Panc1 (cell line): ENCODE measurements around the gene WDHD1. TPM values are rescaled to one million over a fixed set of nuclear protein-coding genes. Genes with fewer than 3 reads are reported as not detected.
A peak's percentile ranks its signal among the peaks of the same experiment; 100 is the strongest.
"Not testable (repeated sequence)": the region's sequence is repeated elsewhere in the genome, so short reads cannot be mapped to it uniquely, and the experiment has no call there.

Experiments used
- ATAC-seq: fragments of 200-7000 bp; cut with Tn5 transposase; 2 replicates; pipeline ENCODE4 v1.9.1; 2020; ENCODE audit warnings: mild to moderate bottlenecking, moderate library complexity
- BruUV-seq: library from RNA; stranded (reverse); fragments of 400-500 nt; replicated peaks from 2 replicates; lab custom pipeline; 2021; lab: Mats Ljungman, UMichigan
- CTCF ChIA-PET: fragments of 300-600 bp; sonication (Branson Sonifier 250); formaldehyde crosslinking; loops from one replicate; lab custom pipeline; 2022; ENCODE audit warnings: antibody characterized with exemption; lab: Charles Lee
- POLR2A ChIA-PET: fragments of 300-600 bp; sonication (Branson Sonifier 250); formaldehyde crosslinking; loops from one replicate; lab custom pipeline; 2022; ENCODE audit warnings: antibody characterized with exemption; lab: Charles Lee
- DNase-seq: peaks from one replicate; pipeline ENCODE4 v3.0.0-alpha.2; 2010; ENCODE audit warnings: low read depth, low spot score
- H3K27ac ChIP-seq: 2 replicates; pipeline ENCODE4 v1.5.1; 2011; ENCODE audit warnings: mild to moderate bottlenecking, low read length, inconsistent platforms
- H3K27me3 ChIP-seq: fragments of 200-500 bp; sonication (Bioruptor generic); 2 replicates; pipeline ENCODE4 v1.6.0; 2014; ENCODE audit warnings: low read length, inconsistent platforms; ENCODE audit not compliant: control insufficient read depth, insufficient read depth
- H3K36me3 ChIP-seq: fragments of 200-500 bp; sonication (Bioruptor generic); 2 replicates; pipeline ENCODE4 v1.5.1; 2014; ENCODE audit warnings: inconsistent platforms, mild to moderate bottlenecking, low read length, moderate library complexity; ENCODE audit not compliant: control insufficient read depth, insufficient read depth
- H3K4me1 ChIP-seq: 2 replicates; pipeline ENCODE4 v1.5.1; 2011; ENCODE audit warnings: inconsistent platforms, mild to moderate bottlenecking, low read length, moderate library complexity; ENCODE audit not compliant: control insufficient read depth, insufficient read depth
- H3K4me3 ChIP-seq, 2 experiments: 2 replicates each; pipeline ENCODE4 v1.5.1; 2011 to 2012; ENCODE audit warnings: low read depth in 2 of 2, low read length in 2 of 2, mild to moderate bottlenecking in 2 of 2, inconsistent platforms in 1 of 2, moderate library complexity in 1 of 2
- H3K9me3 ChIP-seq: fragments of 200-500 bp; sonication (Bioruptor generic); 2 replicates; pipeline ENCODE4 v1.5.1; 2014; ENCODE audit warnings: low read depth, mild to moderate bottlenecking, inconsistent platforms, low read length, moderate library complexity; ENCODE audit not compliant: control insufficient read depth, insufficient read depth
- POLR2AphosphoS5 ChIP-seq: IDR thresholded peaks from 2 replicates; pipeline ENCODE4 v1.6.1; 2012; ENCODE audit warnings: mild to moderate bottlenecking, low read depth, low read length, moderate library complexity
- SIN3A ChIP-seq: IDR thresholded peaks from 2 replicates; pipeline ENCODE4 v1.6.1; 2012; ENCODE audit warnings: low read depth, mild to moderate bottlenecking, low read length, moderate library complexity, borderline replicate concordance; ENCODE audit not compliant: insufficient read depth
- TCF7L2 ChIP-seq: IDR thresholded peaks from 2 replicates; pipeline ENCODE4 v1.6.1; 2011; ENCODE audit warnings: mild to moderate bottlenecking, low read depth, low read length, inconsistent platforms
- in situ Hi-C: cut with HindIII; loops from 2 replicates; pipeline ENCODE4 v1.10.0; 2016; ENCODE audit warnings: low sequenced_read_pairs, low pct_unique_long_range_greater_than_20kb
- intact Hi-C: fragments of 100-400 bp; cut with micrococcal nuclease; formaldehyde crosslinking; loops from one replicate; pipeline ENCODE4 v1.10.0; 2022; ENCODE audit not compliant: unreplicated experiment
- total RNA-seq: library from RNA; stranded (reverse); gene quantifications from one replicate; pipeline ENCODE4 v1.2.1, GENCODE V29; 2021; ENCODE audit not compliant: unreplicated experiment
- TF ChIP-seq, protein P1 (sequence below): fragments of 450-650 bp; IDR thresholded peaks from 2 replicates; pipeline ENCODE4 v1.5.1; 2017; ENCODE audit warnings: mild to moderate bottlenecking
- TF ChIP-seq, protein P2 (sequence below), 2 experiments: IDR thresholded peaks; 2 replicates each; pipeline ENCODE4 v1.6.1; 2011 to 2012; ENCODE audit warnings: low read depth in 2 of 2, control low read depth in 1 of 2, low read length in 1 of 2, mild to moderate bottlenecking in 1 of 2, moderate library complexity in 1 of 2; ENCODE audit not compliant: insufficient read depth in 1 of 2

Gene WDHD1
- total RNA-seq, 1 experiment from 2014 or later, result 21.7 TPM

DNA sequence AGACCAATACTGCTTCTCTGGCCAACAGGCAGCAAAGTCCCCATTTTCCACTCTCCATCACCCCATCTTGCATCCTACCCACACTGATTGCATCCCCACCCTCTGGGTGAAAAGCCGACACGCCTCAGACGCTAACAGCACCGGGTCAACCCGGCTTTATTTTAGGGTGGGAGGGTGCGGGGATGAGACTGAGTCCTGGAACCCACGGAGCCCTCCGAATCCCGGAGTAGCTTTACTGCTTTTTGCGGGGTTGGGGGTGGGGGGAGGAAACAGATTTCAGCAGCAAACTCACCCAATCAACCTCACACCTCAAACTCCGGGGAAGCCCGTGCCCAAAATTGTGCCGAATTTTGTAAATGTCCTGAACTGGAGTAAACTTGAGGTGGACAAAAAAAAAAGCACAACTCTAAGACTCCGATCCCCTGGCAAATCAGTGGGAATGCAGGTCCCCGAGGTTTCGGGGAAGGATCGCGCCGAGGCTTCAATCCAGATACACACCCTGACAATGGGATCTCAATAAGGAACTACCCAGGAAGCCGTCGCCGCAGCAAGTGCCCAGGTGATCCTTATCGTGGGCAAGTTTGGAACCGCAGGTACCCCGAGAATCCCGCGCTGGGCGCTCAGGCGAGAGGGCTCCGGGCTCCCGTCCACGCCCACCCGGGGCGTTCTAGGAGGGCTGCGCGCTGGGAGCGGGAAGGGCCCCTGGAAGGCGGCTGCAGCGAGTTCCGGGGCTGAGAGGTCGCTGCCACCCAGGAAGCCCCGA is 125.3 kb downstream of the WDHD1 start:
- Histone ChIP-seq H3K36me3 (no peaks in the 10 kb centered on the region; the same call in 1 of the 2 replicates), H3K9me3 (no peaks in the 10 kb centered on the region), H3K27me3 (no peaks in the 10 kb centered on the region), H3K4me3 (peak overlapping the region; percentile 70 to 72), H3K27ac (0 out of 2 replicates have a peak overlapping the region, but pooled peaks have one; percentile 51), H3K4me1 (peaks cover 4% of the 10 kb centered on the region; the same call in 1 of the 2 replicates)
- CTCF ChIA-PET, result no interaction called here
- intact Hi-C loops (no loop called here), in situ Hi-C loops (no loop called here)
- DNase-seq (no peak), ATAC-seq (peak; percentile 54)
- POLR2A ChIA-PET, result interaction anchor here (0.6 kb wide), 1 partner anchor 39 kb away, joined by 5 read pairs; no protein-coding TSS in a partner anchor
- TF ChIP-seq, protein P1, sequence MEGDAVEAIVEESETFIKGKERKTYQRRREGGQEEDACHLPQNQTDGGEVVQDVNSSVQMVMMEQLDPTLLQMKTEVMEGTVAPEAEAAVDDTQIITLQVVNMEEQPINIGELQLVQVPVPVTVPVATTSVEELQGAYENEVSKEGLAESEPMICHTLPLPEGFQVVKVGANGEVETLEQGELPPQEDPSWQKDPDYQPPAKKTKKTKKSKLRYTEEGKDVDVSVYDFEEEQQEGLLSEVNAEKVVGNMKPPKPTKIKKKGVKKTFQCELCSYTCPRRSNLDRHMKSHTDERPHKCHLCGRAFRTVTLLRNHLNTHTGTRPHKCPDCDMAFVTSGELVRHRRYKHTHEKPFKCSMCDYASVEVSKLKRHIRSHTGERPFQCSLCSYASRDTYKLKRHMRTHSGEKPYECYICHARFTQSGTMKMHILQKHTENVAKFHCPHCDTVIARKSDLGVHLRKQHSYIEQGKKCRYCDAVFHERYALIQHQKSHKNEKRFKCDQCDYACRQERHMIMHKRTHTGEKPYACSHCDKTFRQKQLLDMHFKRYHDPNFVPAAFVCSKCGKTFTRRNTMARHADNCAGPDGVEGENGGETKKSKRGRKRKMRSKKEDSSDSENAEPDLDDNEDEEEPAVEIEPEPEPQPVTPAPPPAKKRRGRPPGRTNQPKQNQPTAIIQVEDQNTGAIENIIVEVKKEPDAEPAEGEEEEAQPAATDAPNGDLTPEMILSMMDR, result no peak
- TF ChIP-seq, protein P2, sequence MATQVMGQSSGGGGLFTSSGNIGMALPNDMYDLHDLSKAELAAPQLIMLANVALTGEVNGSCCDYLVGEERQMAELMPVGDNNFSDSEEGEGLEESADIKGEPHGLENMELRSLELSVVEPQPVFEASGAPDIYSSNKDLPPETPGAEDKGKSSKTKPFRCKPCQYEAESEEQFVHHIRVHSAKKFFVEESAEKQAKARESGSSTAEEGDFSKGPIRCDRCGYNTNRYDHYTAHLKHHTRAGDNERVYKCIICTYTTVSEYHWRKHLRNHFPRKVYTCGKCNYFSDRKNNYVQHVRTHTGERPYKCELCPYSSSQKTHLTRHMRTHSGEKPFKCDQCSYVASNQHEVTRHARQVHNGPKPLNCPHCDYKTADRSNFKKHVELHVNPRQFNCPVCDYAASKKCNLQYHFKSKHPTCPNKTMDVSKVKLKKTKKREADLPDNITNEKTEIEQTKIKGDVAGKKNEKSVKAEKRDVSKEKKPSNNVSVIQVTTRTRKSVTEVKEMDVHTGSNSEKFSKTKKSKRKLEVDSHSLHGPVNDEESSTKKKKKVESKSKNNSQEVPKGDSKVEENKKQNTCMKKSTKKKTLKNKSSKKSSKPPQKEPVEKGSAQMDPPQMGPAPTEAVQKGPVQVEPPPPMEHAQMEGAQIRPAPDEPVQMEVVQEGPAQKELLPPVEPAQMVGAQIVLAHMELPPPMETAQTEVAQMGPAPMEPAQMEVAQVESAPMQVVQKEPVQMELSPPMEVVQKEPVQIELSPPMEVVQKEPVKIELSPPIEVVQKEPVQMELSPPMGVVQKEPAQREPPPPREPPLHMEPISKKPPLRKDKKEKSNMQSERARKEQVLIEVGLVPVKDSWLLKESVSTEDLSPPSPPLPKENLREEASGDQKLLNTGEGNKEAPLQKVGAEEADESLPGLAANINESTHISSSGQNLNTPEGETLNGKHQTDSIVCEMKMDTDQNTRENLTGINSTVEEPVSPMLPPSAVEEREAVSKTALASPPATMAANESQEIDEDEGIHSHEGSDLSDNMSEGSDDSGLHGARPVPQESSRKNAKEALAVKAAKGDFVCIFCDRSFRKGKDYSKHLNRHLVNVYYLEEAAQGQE (IDR thresholded peaks at IDR 0.05; ENCODE audit: insufficient read depth in 1 of 2, low read depth in 2 of 2, low read length in 1 of 2), result no peak
- TF ChIP-seq SIN3A, result no peak
- no peak for TF ChIP-seq TCF7L2
- no peak for TF ChIP-seq POLR2AphosphoS5
- no TSS peak for BruUV-seq

DNA sequence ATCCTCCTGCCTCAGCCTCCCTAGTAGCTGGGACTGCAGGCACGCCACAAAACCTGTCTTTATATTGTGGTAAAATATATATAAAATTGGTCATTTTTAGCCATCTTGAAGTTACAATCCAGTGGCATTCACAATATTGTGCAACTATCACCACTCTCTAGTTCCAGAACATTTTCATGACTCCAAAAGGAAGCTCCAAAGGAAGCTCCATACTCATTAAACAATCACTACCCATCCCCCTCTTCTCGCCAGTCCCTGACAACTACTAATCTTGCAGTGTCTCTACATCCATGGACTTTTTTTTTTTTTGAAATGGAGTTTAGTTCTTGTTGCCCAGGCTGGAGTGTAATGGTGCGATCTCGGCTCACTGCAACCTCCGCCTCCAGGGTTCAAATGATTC is 127.3 kb downstream of the WDHD1 start:
- TF ChIP-seq, protein P2 (IDR thresholded peaks at IDR 0.05; ENCODE audit: insufficient read depth in 1 of 2, low read depth in 2 of 2, low read length in 1 of 2), result no peak
- TF ChIP-seq POLR2AphosphoS5 (no peak), SIN3A (no peak), TCF7L2 (no peak)
- TF ChIP-seq, protein P1, result no peak
- ATAC-seq (no peak), DNase-seq (no peak)
- POLR2A ChIA-PET, result no interaction called here
- Histone ChIP-seq H3K27ac (no peak overlapping the region), H3K9me3 (no peaks in the 10 kb centered on the region), H3K4me1 (peaks cover 4% of the 10 kb centered on the region; the same call in 1 of the 2 replicates), H3K36me3 (no peaks in the 10 kb centered on the region; the same call in 1 of the 2 replicates), H3K27me3 (no peaks in the 10 kb centered on the region), H3K4me3 (no peak overlapping the region)
- BruUV-seq, result no TSS peak
- intact Hi-C loops (loop anchor here (10.0 kb wide), 1 partner anchor 335 kb away; the partner anchor contains the start of gene SAMD4A), in situ Hi-C loops (no loop called here)
- CTCF ChIA-PET, result no interaction called here

DNA sequence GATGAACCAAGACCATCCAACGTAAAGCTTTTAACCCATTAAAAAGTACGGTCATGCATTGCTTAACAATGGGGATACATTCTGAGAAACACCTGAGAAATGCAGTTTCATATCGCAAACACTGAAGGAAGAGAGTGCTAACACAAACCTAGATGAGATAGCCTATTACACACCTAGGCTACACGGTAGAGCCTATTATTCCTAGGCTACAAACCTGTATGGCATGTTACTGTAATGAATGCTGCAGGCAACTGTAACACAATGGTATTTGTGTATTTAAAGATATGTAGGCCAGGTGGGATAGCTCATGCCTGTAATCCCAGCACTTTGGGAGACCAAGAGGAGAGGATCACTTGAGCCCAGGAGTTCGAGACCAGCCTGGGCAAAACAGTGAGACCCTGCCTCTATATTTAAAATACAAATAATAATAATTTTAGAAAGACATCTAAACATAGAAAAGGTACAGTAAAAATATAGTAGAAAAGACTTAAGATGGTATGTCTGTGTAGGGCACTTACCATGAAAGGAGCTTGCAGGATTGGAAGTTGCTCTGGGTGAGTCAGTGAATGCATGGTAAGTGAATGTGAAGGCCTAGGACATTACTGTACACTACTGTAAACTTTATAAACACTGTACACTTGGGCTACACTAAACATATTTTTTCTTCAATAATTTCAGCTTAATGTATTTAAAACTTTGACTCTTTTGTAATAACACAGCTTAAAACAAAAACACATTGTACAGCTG is 128.9 kb downstream of the WDHD1 start:
- not testable (repeated sequence) for BruUV-seq
- intact Hi-C loops, result loop anchor here (10.0 kb wide), 1 partner anchor 333 kb away; the partner anchor contains the start of gene SAMD4A

More for the DNA sequence above, 128.9 kb downstream of the WDHD1 start:
- H3K27ac ChIP-seq, H3K9me3 ChIP-seq, H3K27me3 ChIP-seq, H3K36me3 ChIP-seq, DNase-seq, H3K4me3 ChIP-seq, in situ Hi-C loops, ATAC-seq, CTCF ChIA-PET, H3K4me1 ChIP-seq, POLR2A ChIA-PET: not testable (repeated sequence)
